H1 (cell line): ENCODE data around the gene DRC3. TPM values are rescaled to one million over a fixed set of nuclear protein-coding genes. Genes with fewer than 3 reads are reported as not detected.

Experiments
- CTCF ChIA-PET: fragments of 300-600 bp; sonication (Branson Sonifier 250); formaldehyde crosslinking; loops from one replicate; lab custom pipeline; 2021; ENCODE audit not compliant: partially characterized antibody; lab: Charles Lee
- POLR2A ChIA-PET: fragments of 300-600 bp; sonication (Branson Sonifier 250); formaldehyde crosslinking; loops from one replicate; lab custom pipeline; 2021; ENCODE audit warnings: inconsistent platforms; ENCODE audit not compliant: partially characterized antibody; lab: Charles Lee
- DNase-seq, 2 experiments: peaks; one replicate each; pipeline versions ENCODE4 v3.0.0 to v3.0.0-alpha.2; 2010 to 2022; ENCODE audit warnings: low spot score in 2 of 2, low read depth in 1 of 2, mixed read lengths in 1 of 2
- FAIRE-seq: peaks from 2 replicates; lab custom pipeline; 2011; peaks lifted over from hg19 to GRCh38; lab: Jason Lieb, UNC
- H2AFZ ChIP-seq: 2 replicates; pipeline ENCODE4 v1.8.1; 2012; ENCODE audit warnings: low read length, inconsistent platforms
- H2AK5ac ChIP-seq: 2 replicates; pipeline ENCODE4 v1.6.1; 2013; ENCODE audit warnings: low read depth, low read length
- H2BK120ac ChIP-seq: replicated peaks from 2 replicates; pipeline ENCODE3; 2013; ENCODE audit warnings: low read depth, low read length, inconsistent platforms
- H2BK12ac ChIP-seq: 2 replicates; pipeline ENCODE4 v1.6.1; 2013; ENCODE audit warnings: low read depth, low read length
- H2BK15ac ChIP-seq: 2 replicates; pipeline ENCODE4 v1.6.1; 2013; ENCODE audit warnings: low read length
- H2BK20ac ChIP-seq: 2 replicates; pipeline ENCODE4 v1.6.1; 2013; ENCODE audit warnings: low read length
- H2BK5ac ChIP-seq: 2 replicates; pipeline ENCODE4 v1.6.1; 2013; ENCODE audit warnings: low read depth, low read length
- H3K14ac ChIP-seq: 2 replicates; pipeline ENCODE4 v1.6.1; 2013; ENCODE audit warnings: inconsistent platforms; ENCODE audit not compliant: insufficient read length
- H3K18ac ChIP-seq: 2 replicates; pipeline ENCODE4 v1.6.1; 2013; ENCODE audit warnings: low read length; ENCODE audit errors: extremely low read depth
- H3K23ac ChIP-seq: 2 replicates; pipeline ENCODE4 v1.6.1; 2013; ENCODE audit warnings: inconsistent platforms; ENCODE audit not compliant: insufficient read length
- H3K23me2 ChIP-seq: 2 replicates; pipeline ENCODE4 v1.6.1; 2013; ENCODE audit warnings: low read depth, low read length
- H3K27ac ChIP-seq: 2 replicates; pipeline ENCODE4 v1.6.1; 2011; ENCODE audit warnings: low read depth, low read length, inconsistent platforms
- H3K27me3 ChIP-seq, 4 experiments: replicated peaks in 1 of 4; 1 replicate in 1 of 4; 2 replicates in 3 of 4; pipeline versions ENCODE4 v1.6.1 to v1.8.1; 2011 to 2013; ENCODE audit warnings: low read length in 3 of 4, mild to moderate bottlenecking in 3 of 4, inconsistent platforms in 2 of 4, mixed read lengths in 2 of 4, moderate library complexity in 1 of 4; ENCODE audit not compliant: control insufficient read depth in 3 of 4, insufficient read depth in 3 of 4; ENCODE audit errors: extremely low read depth in 1 of 4
- H3K36me3 ChIP-seq, 4 experiments: 2 replicates each; pipeline versions ENCODE4 v1.6.1 to v1.8.1; 2011 to 2013; ENCODE audit warnings: mild to moderate bottlenecking in 4 of 4, low read length in 3 of 4, moderate library complexity in 2 of 4, control low read depth in 1 of 4, inconsistent platforms in 1 of 4; ENCODE audit not compliant: insufficient read depth in 4 of 4, control insufficient read depth in 2 of 4
- H3K4ac ChIP-seq: replicated peaks from 2 replicates; pipeline ENCODE3; 2013; ENCODE audit warnings: low read length, low read depth, mixed read lengths, inconsistent platforms; ENCODE audit not compliant: insufficient read length
- H3K4me1 ChIP-seq, 4 experiments: replicated peaks in 1 of 4; 1 replicate in 1 of 4; 2 replicates in 3 of 4; pipeline versions ENCODE4 v1.6.1 to v1.8.1; 2011 to 2013; ENCODE audit warnings: low read length in 3 of 4, inconsistent platforms in 2 of 4, mixed read lengths in 1 of 4; ENCODE audit not compliant: insufficient read depth in 4 of 4, control insufficient read depth in 3 of 4
- H3K4me2 ChIP-seq, 2 experiments: 2 replicates each; pipeline versions ENCODE4 v1.6.1 to v1.8.1; 2011 to 2013; ENCODE audit warnings: low read depth in 2 of 2, low read length in 2 of 2, control low read depth in 1 of 2, inconsistent platforms in 1 of 2, mild to moderate bottlenecking in 1 of 2; ENCODE audit not compliant: insufficient read depth in 1 of 2
- H3K4me3 ChIP-seq, 4 experiments: fragments of 200-600, 300-600 bp in 1 of 4; sonication (generic), shearing (Covaris generic), sonication (Bioruptor Twin) in 1 of 4; 2 replicates each; pipeline versions ENCODE4 v1.5.1 to v1.8.1; 2011 to 2016; ENCODE audit warnings: low read length in 4 of 4, low read depth in 3 of 4, control low read depth in 2 of 4, inconsistent platforms in 2 of 4, mild to moderate bottlenecking in 2 of 4, mixed read lengths in 1 of 4, moderate library complexity in 1 of 4; ENCODE audit not compliant: insufficient read depth in 2 of 4; ENCODE audit errors: extremely low read depth in 1 of 4
- H3K56ac ChIP-seq: replicated peaks from 2 replicates; pipeline ENCODE3; 2013; ENCODE audit warnings: low read depth, mild to moderate bottlenecking, mixed read lengths, low read length, inconsistent platforms; ENCODE audit not compliant: insufficient read length
- H3K79me1 ChIP-seq: 2 replicates; pipeline ENCODE4 v1.6.1; 2013; ENCODE audit warnings: low read depth, low read length, control low read depth
- H3K79me2 ChIP-seq, 2 experiments: 2 replicates each; pipeline versions ENCODE4 v1.6.1 to v1.8.1; 2012 to 2013; ENCODE audit warnings: low read length in 2 of 2, mild to moderate bottlenecking in 2 of 2, inconsistent platforms in 1 of 2; ENCODE audit not compliant: insufficient read depth in 2 of 2, control insufficient read depth in 1 of 2
- H3K9ac ChIP-seq, 4 experiments: replicated peaks in 1 of 4; 1 replicate in 1 of 4; 2 replicates in 3 of 4; pipeline versions ENCODE4 v1.6.1 to v1.8.1; 2011 to 2013; ENCODE audit warnings: low read depth in 3 of 4, low read length in 3 of 4, control low read depth in 2 of 4, mild to moderate bottlenecking in 2 of 4, moderate library complexity in 2 of 4, inconsistent platforms in 1 of 4; ENCODE audit errors: extremely low read depth in 1 of 4
- H3K9me3 ChIP-seq, 2 experiments: 2 replicates each; pipeline versions ENCODE4 v1.6.1 to v1.8.1; 2012 to 2013; ENCODE audit warnings: mild to moderate bottlenecking in 2 of 2, moderate library complexity in 2 of 2, control low read depth in 1 of 2, inconsistent platforms in 1 of 2, low read depth in 1 of 2, low read length in 1 of 2, mixed read lengths in 1 of 2; ENCODE audit not compliant: insufficient read depth in 2 of 2
- H4K20me1 ChIP-seq, 2 experiments: replicated peaks in 1 of 2; 2 replicates each; pipeline versions ENCODE3 to v1.8.1; 2011 to 2013; ENCODE audit warnings: inconsistent platforms in 2 of 2, low read length in 2 of 2, mild to moderate bottlenecking in 1 of 2; ENCODE audit not compliant: insufficient read depth in 2 of 2, control insufficient read depth in 1 of 2
- H4K5ac ChIP-seq: 2 replicates; pipeline ENCODE4 v1.6.1; 2013; ENCODE audit warnings: low read length, low read depth, mixed read lengths, inconsistent platforms; ENCODE audit not compliant: insufficient read length
- H4K8ac ChIP-seq: 2 replicates; pipeline ENCODE4 v1.8.0; 2013; ENCODE audit warnings: mild to moderate bottlenecking, moderate library complexity, low read length, inconsistent platforms; ENCODE audit not compliant: insufficient read depth; ENCODE audit errors: extremely low read depth
- H4K91ac ChIP-seq: replicated peaks from 2 replicates; pipeline ENCODE3; 2013; ENCODE audit warnings: low read length, mixed read lengths, inconsistent platforms; ENCODE audit not compliant: insufficient read length
- CBX8 ChIP-seq: fragments of 300-800, 300-1000 bp; sonication (generic); IDR thresholded peaks from 2 replicates; pipeline ENCODE4 v1.7.1; 2016; ENCODE audit warnings: low read depth, low read length, borderline replicate concordance
- E2F6 ChIP-seq: IDR thresholded peaks from 2 replicates; pipeline ENCODE4 v1.6.1; 2012; ENCODE audit warnings: inconsistent platforms
- GTF2F1 ChIP-seq: IDR thresholded peaks from 2 replicates; pipeline ENCODE4 v1.6.1; 2012; ENCODE audit warnings: low read depth, low read length, improper control_type of control experiment, borderline replicate concordance
- KDM4A ChIP-seq: IDR thresholded peaks from one replicate; pipeline ENCODE4 v1.7.1; 2012; ENCODE audit warnings: low read depth, mild to moderate bottlenecking, moderate library complexity, low read length, inconsistent platforms; ENCODE audit not compliant: severe bottlenecking
- PHF8 ChIP-seq: fragments of 200-600 bp; sonication (generic); conservative IDR thresholded peaks from 2 replicates; pipeline ENCODE4 v1.7.1; 2012; ENCODE audit warnings: low read depth, mild to moderate bottlenecking, inconsistent platforms, low read length, moderate library complexity
- RNF2 ChIP-seq: fragments of 200-900, 300-1000 bp; sonication (generic); IDR thresholded peaks from 2 replicates; pipeline ENCODE4 v1.7.1; 2016; ENCODE audit warnings: borderline replicate concordance, low read depth, mild to moderate bottlenecking, antibody characterized with exemption, low read length; ENCODE audit not compliant: poor library complexity, severe bottlenecking; ENCODE audit errors: missing control alignments
- WGBS, 2 experiments: shearing (Covaris generic) in 1 of 2; methylation state at CpG; one replicate each; pipeline versions ENCODE4 v1.1.6 to v1.1.7; 2013 to 2015; ENCODE audit warnings: low lambda C conversion rate in 2 of 2, mixed read lengths in 2 of 2, inconsistent platforms in 1 of 2, low coverage in 1 of 2, missing lambda C conversion rate in 1 of 2; ENCODE audit not compliant: insufficient replicate concordance in 2 of 2, insufficient coverage in 1 of 2, insufficient read length in 1 of 2; ENCODE audit errors: extremely low coverage in 1 of 2, missing lambda C conversion rate in 1 of 2; 5-methylcytosine and 5-hydroxymethylcytosine counted together
- polyA plus RNA-seq, 7 experiments: library from polyadenylated mRNA; depleted of rRNA in 3 of 7; stranded (reverse) in 5 of 7; unstranded in 2 of 7; fragments of >200 nt in 5 of 7; fragments of 200-250 nt in 2 of 7; gene quantifications; 1 replicate in 5 of 7; 2 replicates in 1 of 7; 4 replicates in 1 of 7; pipeline versions ENCODE4 v1.2.1 to v1.2.3, GENCODE V29; 2011 to 2013; ENCODE audit warnings: missing spikeins in 2 of 7, mixed read lengths in 2 of 7
- total RNA-seq: library from RNA; stranded (reverse); fragmentation: NEBNext Ultra II Directional; extraction: Animal tissue kit (Norgen Biotek cat#: 25700); gene quantifications from 2 replicates; pipeline ENCODE4 v1.2.1, GENCODE V29; 2021

Gene DRC3
- total and polyA plus RNA-seq, 2 of the 8 experiments (the other 6 are each of a cell fraction or from before 2014, with no cell fraction given), result 0.59 TPM; not detected in 1

GRCh38 chr17:18055597-18055996 is 82.9 kb downstream of the DRC3 start:
- Histone ChIP-seq H3K4me3 (no peak overlapping the region), H3K79me1 (no peaks in the 10 kb centered on the region), H3K9me3 (no peaks in the 10 kb centered on the region), H3K23ac (no peak overlapping the region), H2AK5ac (no peak overlapping the region), H3K36me3 (peaks cover 0 to 16% (median 6%) of the 10 kb centered on the region in 4 experiments; a peak in 5 of 8 replicates), H3K27ac (no peak overlapping the region), H4K5ac (no peak overlapping the region), H3K4ac (no peak overlapping the region), H3K4me1 (no peaks in the 10 kb centered on the region), H2BK12ac (no peak overlapping the region), H2AFZ (no peak overlapping the region), H3K14ac (no peak overlapping the region), H3K23me2 (no peaks in the 10 kb centered on the region), H3K18ac (no peak overlapping the region), H3K27me3 (no peaks in the 10 kb centered on the region), H2BK5ac (no peak overlapping the region), H4K8ac (no peak overlapping the region), H2BK20ac (no peak overlapping the region), H3K9ac (no peak overlapping the region), H4K91ac (no peak overlapping the region), H2BK120ac (no peak overlapping the region), H3K79me2 (no peaks in the 10 kb centered on the region), H3K56ac (no peak overlapping the region), H3K4me2 (no peak overlapping the region), H4K20me1 (peaks cover 0 to 2% of the 10 kb centered on the region in 2 experiments), H2BK15ac (no peak overlapping the region)
- ChIA-PET CTCF (no interaction called here), POLR2A (interaction anchor here (1.3 kb wide), 1 partner anchor 54 kb away, joined by 4 read pairs; no protein-coding TSS in a partner anchor)
- DNase-seq (no peak), FAIRE-seq (no peak)
- 94% methylated on average over 6 of the region's 6 CpGs; no CpG with 5 or more reads in 1 of the 2 experiments for WGBS, 2 experiments
- TF ChIP-seq CBX8, result no peak
- no peak for TF ChIP-seq KDM4A
- no peak for TF ChIP-seq RNF2
- no peak for TF ChIP-seq PHF8
- TF ChIP-seq GTF2F1, result no peak
- TF ChIP-seq E2F6, result no peak
